Colonic mucosa (tissue), 4 donors: Measurements from ENCODE around the gene RALY. TPM values are rescaled to one million over a fixed set of nuclear protein-coding genes. Genes with fewer than 3 reads are reported as not detected.

Source experiments
- DNase-seq: peaks from one replicate; pipeline ENCODE4 v3.0.0-alpha.2; 2020
- H3K27ac ChIP-seq: fragments of 200-600 bp; one replicate; pipeline ENCODE4 v1.8.0; 2021
- H3K27me3 ChIP-seq: fragments of 200-600 bp; one replicate; pipeline ENCODE4 v1.8.0; 2021
- H3K36me3 ChIP-seq: fragments of 200-600 bp; one replicate; pipeline ENCODE4 v1.8.0; 2021
- H3K4me1 ChIP-seq: fragments of 200-600 bp; one replicate; pipeline ENCODE4 v1.8.0; 2021; ENCODE audit warnings: mild to moderate bottlenecking
- H3K4me3 ChIP-seq: fragments of 200-600 bp; one replicate; pipeline ENCODE4 v1.8.0; 2021
- H3K9ac ChIP-seq, 2 donors: one replicate each; pipeline ENCODE4 v1.7.0; 2013; ENCODE audit warnings: control low read depth in 2 of 2, low read depth in 2 of 2, low read length in 2 of 2
- H3K9me3 ChIP-seq: fragments of 200-600 bp; one replicate; pipeline ENCODE4 v1.8.0; 2021
- intact Hi-C: fragments of 100-400 bp; cut with DNase I; formaldehyde crosslinking; loops from one replicate; pipeline ENCODE4 v1.14.1; 2022
- total RNA-seq, 2 donors: library from RNA; stranded (reverse); fragmentation: NEBNext Ultra II Directional in 1 of 2; extraction: Animal tissue kit (Norgen Biotek cat#: 25700) in 1 of 2; gene quantifications; one replicate each; pipeline ENCODE4 v1.2.1, GENCODE V29; 2021
- TF ChIP-seq, protein P1 (sequence below): fragments of 200-600 bp; IDR thresholded peaks from one replicate; pipeline ENCODE4 v1.8.0; 2022; ENCODE audit warnings: antibody characterized with exemption, mild to moderate bottlenecking
- donor health status: healthy.
- donor health status: DM: no; HTN: no; CAD: no.
- donor health status: DM: no; HTN: no; CAD: no.

The RALY gene
- total RNA-seq, 2 donors from 2014 or later = 196 to 212 TPM

DNA sequence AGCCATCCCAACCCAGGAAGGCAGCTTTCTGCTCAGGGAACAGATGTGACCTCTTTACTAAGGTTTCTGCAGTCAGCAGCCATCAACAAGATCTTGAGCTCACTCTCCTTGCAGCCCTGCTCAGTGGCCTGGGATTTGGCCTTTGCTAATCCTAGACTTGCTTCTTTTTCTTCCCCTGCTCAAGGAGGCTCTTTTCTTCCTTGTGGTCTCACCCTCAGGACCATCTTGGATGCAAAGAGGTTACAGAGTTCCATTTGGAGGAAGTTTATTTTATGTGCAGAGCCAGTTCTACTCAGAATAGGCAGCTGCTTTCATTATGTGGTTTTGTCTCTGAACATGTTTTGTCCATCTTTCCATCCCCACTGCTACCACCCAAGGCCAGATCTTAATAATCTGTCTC is 49.3 kb downstream of the RALY start:
- Histone ChIP-seq H3K9me3 (no peaks in the 10 kb centered on the region), H3K27me3 (no peaks in the 10 kb centered on the region), H3K4me1 (no peaks in the 10 kb centered on the region), H3K36me3 (no peaks in the 10 kb centered on the region), H3K4me3 (no peak overlapping the region), H3K27ac (no peak overlapping the region), H3K9ac (no peak overlapping the region)
- TF ChIP-seq, protein P1, sequence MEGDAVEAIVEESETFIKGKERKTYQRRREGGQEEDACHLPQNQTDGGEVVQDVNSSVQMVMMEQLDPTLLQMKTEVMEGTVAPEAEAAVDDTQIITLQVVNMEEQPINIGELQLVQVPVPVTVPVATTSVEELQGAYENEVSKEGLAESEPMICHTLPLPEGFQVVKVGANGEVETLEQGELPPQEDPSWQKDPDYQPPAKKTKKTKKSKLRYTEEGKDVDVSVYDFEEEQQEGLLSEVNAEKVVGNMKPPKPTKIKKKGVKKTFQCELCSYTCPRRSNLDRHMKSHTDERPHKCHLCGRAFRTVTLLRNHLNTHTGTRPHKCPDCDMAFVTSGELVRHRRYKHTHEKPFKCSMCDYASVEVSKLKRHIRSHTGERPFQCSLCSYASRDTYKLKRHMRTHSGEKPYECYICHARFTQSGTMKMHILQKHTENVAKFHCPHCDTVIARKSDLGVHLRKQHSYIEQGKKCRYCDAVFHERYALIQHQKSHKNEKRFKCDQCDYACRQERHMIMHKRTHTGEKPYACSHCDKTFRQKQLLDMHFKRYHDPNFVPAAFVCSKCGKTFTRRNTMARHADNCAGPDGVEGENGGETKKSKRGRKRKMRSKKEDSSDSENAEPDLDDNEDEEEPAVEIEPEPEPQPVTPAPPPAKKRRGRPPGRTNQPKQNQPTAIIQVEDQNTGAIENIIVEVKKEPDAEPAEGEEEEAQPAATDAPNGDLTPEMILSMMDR = no peak
- intact Hi-C loops = no loop called here
- DNase-seq = no peak

DNA sequence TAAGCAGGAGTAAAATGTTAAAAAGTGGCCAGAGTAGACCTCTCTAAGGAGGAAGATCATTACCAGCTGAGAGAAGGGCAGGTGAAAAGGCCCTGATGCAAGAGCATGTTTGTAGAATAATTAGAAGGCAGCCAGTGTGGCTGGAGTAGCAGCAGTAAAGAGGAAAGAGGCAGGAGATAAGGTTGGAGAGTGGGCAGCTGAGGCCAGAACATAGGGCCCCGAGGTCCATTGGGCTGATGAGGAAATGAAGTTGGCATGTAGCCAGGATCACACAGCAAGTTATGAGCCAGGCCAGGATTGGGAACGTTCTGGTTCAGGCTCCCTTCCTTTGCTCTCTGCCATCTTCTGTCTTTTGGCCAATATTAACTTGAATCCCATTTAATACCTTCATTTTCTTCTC is 51.6 kb downstream of the RALY start:
- no peak overlapping the region for H3K9ac ChIP-seq
- intact Hi-C loops = no loop called here
- H3K27me3 ChIP-seq = no peaks in the 10 kb centered on the region
- H3K4me3 ChIP-seq = no peak overlapping the region
- DNase-seq = peak; percentile 27
- H3K9me3 ChIP-seq = no peaks in the 10 kb centered on the region
- H3K27ac ChIP-seq = no peak overlapping the region
- no peaks in the 10 kb centered on the region for H3K36me3 ChIP-seq
- H3K4me1 ChIP-seq = no peaks in the 10 kb centered on the region
- TF ChIP-seq, protein P1 = no peak

DNA sequence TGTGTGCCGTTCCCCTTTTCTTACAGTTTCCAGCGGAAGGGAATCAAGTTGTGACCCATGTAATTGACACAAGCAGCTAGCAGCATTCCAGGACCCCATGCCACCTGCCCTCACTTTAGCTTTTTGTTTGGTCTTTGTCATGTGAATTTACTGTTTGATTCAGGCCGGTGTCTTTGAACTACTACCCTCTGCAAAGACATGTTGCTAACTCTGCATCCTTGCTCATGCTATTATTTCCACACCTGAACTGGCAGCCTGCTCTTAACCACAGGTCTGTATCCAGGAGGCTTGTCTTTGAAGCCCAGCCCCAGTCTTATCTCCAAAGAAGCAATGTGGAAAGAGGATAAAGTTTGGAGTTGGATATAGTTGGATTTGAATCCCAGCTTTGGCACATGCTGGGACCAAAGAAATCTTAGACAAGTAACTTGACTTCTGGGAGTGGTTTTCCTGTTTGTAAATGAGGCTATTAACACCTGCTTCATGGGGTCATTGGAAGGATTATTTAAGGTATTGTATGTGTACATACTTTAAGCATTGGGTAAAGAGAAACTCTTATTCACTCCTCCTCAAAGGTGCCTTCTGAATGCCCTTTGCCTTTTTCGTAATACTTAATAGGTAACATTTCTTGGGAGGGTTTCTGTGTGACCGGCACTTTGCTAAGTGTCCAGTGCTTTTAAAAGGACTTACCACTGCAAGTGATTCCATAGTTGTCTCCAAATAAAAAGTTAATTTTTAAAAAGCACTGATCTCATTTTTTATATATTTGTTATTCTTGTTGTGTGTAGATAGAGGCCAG is 52.4 kb downstream of the RALY start:
- no peak overlapping the region for H3K4me3 ChIP-seq
- intact Hi-C loops = no loop called here
- H3K27ac ChIP-seq = no peak overlapping the region
- TF ChIP-seq, protein P1 = no peak
- no peaks in the 10 kb centered on the region for H3K4me1 ChIP-seq
- no peak overlapping the region for H3K9ac ChIP-seq
- H3K9me3 ChIP-seq = no peaks in the 10 kb centered on the region
- no peaks in the 10 kb centered on the region for H3K36me3 ChIP-seq
- no peaks in the 10 kb centered on the region for H3K27me3 ChIP-seq
- DNase-seq = no peak

DNA sequence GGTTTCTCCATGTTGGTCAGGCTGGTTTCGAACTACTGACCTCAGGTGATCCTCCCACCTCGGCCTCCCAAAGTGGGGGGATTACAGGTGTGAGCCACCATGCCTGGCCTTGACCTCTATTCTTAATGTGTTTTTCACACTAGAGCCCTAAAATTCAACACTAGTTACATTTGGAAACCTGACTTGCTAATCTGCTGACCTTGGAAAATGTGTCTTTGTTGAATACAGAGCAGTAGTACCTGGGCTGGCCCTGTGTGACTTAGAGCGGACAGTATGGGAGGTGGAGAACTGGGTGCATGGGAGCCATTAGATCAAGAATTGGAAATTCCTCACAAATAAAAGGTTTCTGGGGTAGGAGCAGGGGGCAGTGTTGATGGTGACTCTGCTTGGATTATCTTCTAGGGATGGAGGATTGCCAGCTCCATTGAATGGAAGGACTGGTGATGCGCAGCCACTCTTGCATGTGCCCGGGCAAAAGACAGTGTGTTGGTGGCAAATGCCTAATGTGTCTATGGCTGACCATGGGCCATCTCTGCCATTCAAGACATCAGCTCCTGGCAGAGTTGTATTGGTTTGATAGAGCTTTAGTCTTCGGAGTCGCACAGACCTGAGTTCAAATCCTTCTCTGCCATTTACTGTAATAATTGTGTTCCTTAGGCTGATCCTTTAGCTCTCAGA is 53.4 kb downstream of the RALY start:
- H3K9me3 ChIP-seq = no peaks in the 10 kb centered on the region
- no peaks in the 10 kb centered on the region for H3K4me1 ChIP-seq
- no peak overlapping the region for H3K9ac ChIP-seq
- no peaks in the 10 kb centered on the region for H3K36me3 ChIP-seq
- H3K27me3 ChIP-seq = no peaks in the 10 kb centered on the region
- TF ChIP-seq, protein P1 = no peak
- no peak for DNase-seq
- no peak overlapping the region for H3K27ac ChIP-seq
- no peak overlapping the region for H3K4me3 ChIP-seq
- intact Hi-C loops = no loop called here

DNA sequence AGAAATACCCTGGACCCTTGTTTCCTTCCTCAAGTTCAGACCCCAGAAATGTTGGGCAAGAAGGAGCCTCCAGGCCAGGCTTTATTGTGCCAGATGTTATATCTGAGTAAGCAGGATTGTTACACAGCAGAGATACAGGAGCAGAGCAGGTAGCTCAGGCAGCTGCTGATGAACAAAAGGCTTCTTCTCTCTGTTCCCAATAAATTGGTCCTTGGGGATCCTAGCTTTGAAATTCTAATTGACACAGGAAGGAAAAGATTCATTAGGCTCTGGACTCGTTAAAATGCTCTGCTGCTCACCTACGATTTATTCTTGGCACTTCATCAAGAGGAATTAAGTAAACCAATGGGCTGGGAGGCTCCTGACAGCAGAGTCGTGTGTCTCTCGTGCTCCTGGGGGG is 54.2 kb downstream of the RALY start:
- TF ChIP-seq, protein P1 = no peak
- H3K27ac ChIP-seq = no peak overlapping the region
- no peaks in the 10 kb centered on the region for H3K9me3 ChIP-seq
- H3K36me3 ChIP-seq = no peaks in the 10 kb centered on the region
- intact Hi-C loops = no loop called here
- H3K4me1 ChIP-seq = no peaks in the 10 kb centered on the region
- no peaks in the 10 kb centered on the region for H3K27me3 ChIP-seq
- no peak for DNase-seq
- H3K9ac ChIP-seq = no peak overlapping the region
- H3K4me3 ChIP-seq = no peak overlapping the region
